HG03558 (cell line): ENCODE results near the gene INPP5D.

Source experiments
- ATAC-seq: cut with Tn5 transposase; IDR thresholded peaks from one replicate; pipeline ENCODE4 v1.9.1; 2021; ENCODE audit warnings: moderate number of reproducible peaks; ENCODE audit not compliant: unreplicated experiment; ENCODE audit errors: extremely low read depth

INPP5D gene

GRCh38 chr2:233129351-233129978 lies 69.3 kb downstream of the INPP5D start:
- ATAC-seq: no peak

- ATAC-seq: no peak
These were observed 69.9 kb downstream of the INPP5D start for GRCh38 chr2:233130024-233130423.

- no peak for ATAC-seq
These were observed 70.4 kb downstream of the INPP5D start for GRCh38 chr2:233130481-233131020.

GRCh38 chr2:233131936-233132720 lies 72.0 kb downstream of the INPP5D start:
- ATAC-seq: no peak

GRCh38 chr2:233133239-233133638 lies 73.1 kb downstream of the INPP5D start:
- ATAC-seq: no peak

- ATAC-seq: no peak
These were observed 75.3 kb downstream of the INPP5D start for GRCh38 chr2:233135421-233135820.

- ATAC-seq: no peak
These were observed 76.9 kb downstream of the INPP5D start for GRCh38 chr2:233137040-233137439.

GRCh38 chr2:233140077-233140585 lies 80.0 kb downstream of the INPP5D start:
- no peak for ATAC-seq

GRCh38 chr2:233140978-233141377 lies 80.8 kb downstream of the INPP5D start:
- ATAC-seq: no peak

- no peak for ATAC-seq
These were observed 81.8 kb downstream of the INPP5D start for GRCh38 chr2:233141901-233142300.

- no peak for ATAC-seq
These were observed 82.3 kb downstream of the INPP5D start for GRCh38 chr2:233142355-233142897.

GRCh38 chr2:233143700-233144331 lies 83.7 kb downstream of the INPP5D start:
- ATAC-seq: no peak

GRCh38 chr2:233145726-233146125 lies 85.6 kb downstream of the INPP5D start:
- no peak for ATAC-seq

GRCh38 chr2:233146194-233146593 lies 86.1 kb downstream of the INPP5D start:
- ATAC-seq: no peak

GRCh38 chr2:233147136-233147828 lies 87.1 kb downstream of the INPP5D start:
- no peak for ATAC-seq

- no peak for ATAC-seq
These were observed 87.7 kb downstream of the INPP5D start for GRCh38 chr2:233147829-233148167.

GRCh38 chr2:233148354-233148753 lies 88.2 kb downstream of the INPP5D start:
- ATAC-seq: no peak

- ATAC-seq: no peak
These were observed 92.4 kb downstream of the INPP5D start for GRCh38 chr2:233152541-233152940.

- ATAC-seq: no peak
These were observed 93.1 kb downstream of the INPP5D start for GRCh38 chr2:233153146-233153798.

GRCh38 chr2:233156001-233156400 lies 95.9 kb downstream of the INPP5D start:
- ATAC-seq: no peak
